NT2/D1 (cell line): ENCODE measurements around the gene AGBL1.

Source experiments
- SUZ12 ChIP-seq: IDR thresholded peaks from 2 replicates; pipeline ENCODE4 v1.6.1; 2011; ENCODE audit not compliant: insufficient read length, insufficient read depth; ENCODE audit errors: extremely low read depth
- YY1 ChIP-seq: IDR thresholded peaks from 2 replicates; pipeline ENCODE4 v1.6.1; 2011; ENCODE audit not compliant: insufficient read length, insufficient read depth
- ZNF274 ChIP-seq: IDR thresholded peaks from 2 replicates; pipeline ENCODE4 v1.6.1; 2011; ENCODE audit warnings: mild to moderate bottlenecking, low read depth, low read length

DNA sequence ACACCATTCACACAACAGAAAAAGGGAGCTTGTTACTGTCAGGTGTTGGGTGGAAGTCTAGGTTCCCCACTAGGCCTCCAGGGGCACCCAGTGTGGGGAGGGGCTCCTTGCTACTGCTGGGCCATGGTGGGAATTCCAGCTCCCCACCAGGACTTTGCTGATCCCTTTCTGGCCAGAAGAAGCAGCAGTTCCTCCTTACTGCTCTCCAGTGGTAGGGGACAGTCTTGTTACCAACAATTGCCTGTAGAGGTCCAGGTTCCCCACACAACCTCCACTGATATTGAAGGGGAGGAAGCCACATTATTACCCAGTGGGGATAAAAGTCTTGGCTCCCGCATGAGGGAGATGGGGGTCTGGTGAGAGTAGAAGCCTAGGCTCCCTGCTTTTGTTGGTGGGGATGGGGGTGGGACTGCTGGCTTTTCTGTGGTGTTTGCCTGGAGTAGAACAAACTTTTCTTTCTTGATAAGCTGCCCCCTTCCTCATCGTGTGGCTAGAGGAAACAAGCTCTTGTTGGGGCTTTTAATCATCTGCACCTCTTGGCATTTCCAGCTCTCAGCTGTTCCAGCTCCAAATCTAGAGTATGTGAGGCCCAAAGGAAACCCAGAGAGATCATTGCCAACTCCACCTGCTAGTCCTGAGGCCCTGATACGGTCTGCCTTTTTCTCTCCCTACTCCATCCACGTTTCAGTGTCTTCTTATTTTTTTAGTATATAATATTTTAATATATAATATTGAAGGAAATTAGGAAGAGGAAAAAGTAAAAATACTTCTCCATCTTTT, 824.2 kb downstream of the AGBL1 start:
- TF ChIP-seq SUZ12 = no peak
- TF ChIP-seq YY1 = no peak
- no peak for TF ChIP-seq ZNF274
